ENCODE results near the gene ATIC. TPM values are rescaled to one million over a fixed set of nuclear protein-coding genes. Genes with fewer than 3 reads are reported as not detected.
"Not testable (repeated sequence)": the region's sequence is repeated elsewhere in the genome, so short reads cannot be mapped to it uniquely, and the experiment has no call there.

ATIC gene
- total RNA-seq, 1 experiment from 2014 or later = 173 TPM

GRCh38 chr2:215359576-215359922, 47.7 kb downstream of the ATIC start:
- RAD21 ChIA-PET (ENCODE audit: low non-redundant PET in 1 of 2, low total read pairs in 2 of 2, uncharacterized antibody in 2 of 2, unreplicated experiment in 2 of 2) = no interaction called here
- CTCF ChIA-PET = no interaction called here
- Histone ChIP-seq H3K9ac (ENCODE audit: low read length) (no peak overlapping the region), H2AFZ (ENCODE audit: low read depth, low read length, poor library complexity, severe bottlenecking) (no peak overlapping the region), H3K36me3 (ENCODE audit: control insufficient read depth in 1 of 2, insufficient read depth in 2 of 2, low read length in 2 of 2) (peaks cover 0 to 11% of the 10 kb centered on the region in 2 experiments; a peak in 2 of 4 replicates), H3K4me2 (ENCODE audit: low read length) (no peak overlapping the region), H3K79me2 (ENCODE audit: insufficient read depth, low read length) (no peaks in the 10 kb centered on the region), H3K9me3 (ENCODE audit: control insufficient read depth in 1 of 2, insufficient read depth in 1 of 2, low read depth in 1 of 2, low read length in 2 of 2) (no peaks in the 10 kb centered on the region), H3K4me1 (ENCODE audit: control insufficient read depth in 1 of 2, insufficient read depth in 2 of 2, low read length in 2 of 2) (no peaks in the 10 kb centered on the region), H3K9me2 (ENCODE audit: insufficient read depth) (no peaks in the 10 kb centered on the region), H3K4me3 (replicated peaks in 1 of 2; ENCODE audit: low read depth in 1 of 2, low read length in 2 of 2) (no peak overlapping the region), H4K20me1 (ENCODE audit: insufficient read depth) (no peaks in the 10 kb centered on the region), H3K27me3 (ENCODE audit: insufficient read depth, low read length) (no peaks in the 10 kb centered on the region), H3K27ac (ENCODE audit: low read depth, low read length) (no peak overlapping the region)
- DNase-seq (ENCODE audit: low read depth, low spot score) = no peak
- POLR2A ChIA-PET = no interaction called here
- ATAC-seq = no peak
- no peak for TF ChIP-seq TCF7L2 (IDR thresholded peaks at IDR 0.05; ENCODE audit: borderline replicate concordance, extremely low read depth, insufficient read depth, insufficient read length)
- no peak for TF ChIP-seq MAX (IDR thresholded peaks at IDR 0.05)
- TF ChIP-seq FOSL1 (IDR thresholded peaks at IDR 0.05; ENCODE audit: low read depth) = no peak
- TF ChIP-seq CTCF (IDR thresholded peaks at IDR 0.05 in 2 of 3, conservative IDR thresholded peaks at IDR 0.05 in 1 of 3; ENCODE audit: borderline replicate concordance in 1 of 3, insufficient read depth in 1 of 3, low read depth in 2 of 3, low read length in 2 of 3) = no peak
- no peak for TF ChIP-seq ZBTB33 (IDR thresholded peaks at IDR 0.05; ENCODE audit: extremely low read depth, insufficient replicate concordance, low read length)
- TF ChIP-seq ELF1 (IDR thresholded peaks at IDR 0.05; ENCODE audit: borderline replicate concordance, low read depth) = no peak
- intact Hi-C loops (cut with micrococcal nuclease) = no loop called here
- BruUV-seq (replicated peaks) = no TSS peak

- CTCF ChIA-PET; intact Hi-C loops (cut with micrococcal nuclease); H3K4me3 ChIP-seq (replicated peaks in 1 of 2; ENCODE audit: low read depth in 1 of 2, low read length in 2 of 2); H3K4me2 ChIP-seq (ENCODE audit: low read length); RAD21 ChIA-PET (ENCODE audit: low non-redundant PET in 1 of 2, low total read pairs in 2 of 2, uncharacterized antibody in 2 of 2, unreplicated experiment in 2 of 2); H3K9ac ChIP-seq (ENCODE audit: low read length); H3K9me3 ChIP-seq (ENCODE audit: control insufficient read depth in 1 of 2, insufficient read depth in 1 of 2, low read depth in 1 of 2, low read length in 2 of 2); H3K4me1 ChIP-seq (ENCODE audit: control insufficient read depth in 1 of 2, insufficient read depth in 2 of 2, low read length in 2 of 2); BruUV-seq (replicated peaks); H4K20me1 ChIP-seq (ENCODE audit: insufficient read depth); H2AFZ ChIP-seq (ENCODE audit: low read depth, low read length, poor library complexity, severe bottlenecking); H3K27me3 ChIP-seq (ENCODE audit: insufficient read depth, low read length); POLR2A ChIA-PET; ATAC-seq; DNase-seq (ENCODE audit: low read depth, low spot score); H3K27ac ChIP-seq (ENCODE audit: low read depth, low read length); H3K9me2 ChIP-seq (ENCODE audit: insufficient read depth); H3K79me2 ChIP-seq (ENCODE audit: insufficient read depth, low read length): not testable (repeated sequence)
- peaks cover 0 to 11% of the 10 kb centered on the region in 2 experiments; a peak in 2 of 4 replicates for H3K36me3 ChIP-seq (ENCODE audit: control insufficient read depth in 1 of 2, insufficient read depth in 2 of 2, low read length in 2 of 2)
Measured at GRCh38 chr2:215360059-215360458, 48.2 kb downstream of the ATIC start.

Measured in HCT116 (cell line).